Calu3 (cell line): ENCODE measurements around the gene CALML3. TPM values are rescaled to one million over a fixed set of nuclear protein-coding genes. Genes with fewer than 3 reads are reported as not detected.
A peak's percentile ranks its signal among the peaks of the same experiment; 100 is the strongest.

ENCODE experiments used
- BruUV-seq: library from RNA; stranded (reverse); fragments of 400-500 nt; replicated peaks from 2 replicates; lab custom pipeline; 2021; lab: Mats Ljungman, UMichigan
- CTCF ChIA-PET: fragments of 300-600 bp; sonication (Branson Sonifier 250); formaldehyde crosslinking; loops from one replicate; lab custom pipeline; 2022; ENCODE audit warnings: antibody characterized with exemption; lab: Charles Lee
- DNase-seq: peaks from one replicate; pipeline ENCODE4 v3.0.0; 2022
- H3K27ac Mint-ChIP-seq: one replicate; pipeline ENCODE4 v1.8.0; 2022; ENCODE audit warnings: mixed read lengths; ENCODE audit not compliant: unreplicated experiment
- H3K27me3 Mint-ChIP-seq: one replicate; pipeline ENCODE4 v1.8.0; 2022; ENCODE audit warnings: mixed read lengths; ENCODE audit not compliant: unreplicated experiment
- H3K36me3 Mint-ChIP-seq: one replicate; pipeline ENCODE4 v1.8.0; 2022; ENCODE audit warnings: mild to moderate bottlenecking, moderate library complexity, mixed read lengths; ENCODE audit not compliant: insufficient read depth, unreplicated experiment
- H3K4me1 Mint-ChIP-seq: one replicate; pipeline ENCODE4 v1.8.0; 2022; ENCODE audit warnings: mild to moderate bottlenecking, low read depth, mixed read lengths; ENCODE audit not compliant: unreplicated experiment
- H3K4me3 Mint-ChIP-seq: one replicate; pipeline ENCODE4 v1.8.0; 2022; ENCODE audit warnings: mild to moderate bottlenecking, low read depth, moderate library complexity, mixed read lengths; ENCODE audit not compliant: unreplicated experiment
- H3K9me3 Mint-ChIP-seq: one replicate; pipeline ENCODE4 v1.8.0; 2022; ENCODE audit warnings: low read depth, mixed read lengths; ENCODE audit not compliant: unreplicated experiment
- intact Hi-C: fragments of 100-400 bp; cut with micrococcal nuclease; formaldehyde crosslinking; loops from one replicate; pipeline ENCODE4 v1.10.0; 2022; ENCODE audit not compliant: unreplicated experiment
- total RNA-seq: library from RNA; stranded (reverse); gene quantifications from 2 replicates; pipeline ENCODE4 v1.2.3, GENCODE V29; 2022
- TF ChIP-seq, protein P1 (sequence below): fragments of 200-600 bp; IDR thresholded peaks from one replicate; pipeline ENCODE4 v1.8.0; 2022; ENCODE audit warnings: antibody characterized with exemption; ENCODE audit not compliant: unreplicated experiment

The CALML3 gene
- total RNA-seq, 1 experiment from 2014 or later, result not detected

GRCh38 chr10:5555021-5555510, 30.3 kb downstream of the CALML3 start:
- H3K4me1 Mint-ChIP-seq, result peaks cover 16% of the 10 kb centered on the region
- DNase-seq, result no peak
- H3K27ac Mint-ChIP-seq, result peak overlapping the region; percentile 42
- no peaks in the 10 kb centered on the region for H3K9me3 Mint-ChIP-seq
- no TSS peak for BruUV-seq
- peaks cover 12% of the 10 kb centered on the region for H3K36me3 Mint-ChIP-seq
- no peaks in the 10 kb centered on the region for H3K27me3 Mint-ChIP-seq
- intact Hi-C loops, result no loop called here
- TF ChIP-seq, protein P1, sequence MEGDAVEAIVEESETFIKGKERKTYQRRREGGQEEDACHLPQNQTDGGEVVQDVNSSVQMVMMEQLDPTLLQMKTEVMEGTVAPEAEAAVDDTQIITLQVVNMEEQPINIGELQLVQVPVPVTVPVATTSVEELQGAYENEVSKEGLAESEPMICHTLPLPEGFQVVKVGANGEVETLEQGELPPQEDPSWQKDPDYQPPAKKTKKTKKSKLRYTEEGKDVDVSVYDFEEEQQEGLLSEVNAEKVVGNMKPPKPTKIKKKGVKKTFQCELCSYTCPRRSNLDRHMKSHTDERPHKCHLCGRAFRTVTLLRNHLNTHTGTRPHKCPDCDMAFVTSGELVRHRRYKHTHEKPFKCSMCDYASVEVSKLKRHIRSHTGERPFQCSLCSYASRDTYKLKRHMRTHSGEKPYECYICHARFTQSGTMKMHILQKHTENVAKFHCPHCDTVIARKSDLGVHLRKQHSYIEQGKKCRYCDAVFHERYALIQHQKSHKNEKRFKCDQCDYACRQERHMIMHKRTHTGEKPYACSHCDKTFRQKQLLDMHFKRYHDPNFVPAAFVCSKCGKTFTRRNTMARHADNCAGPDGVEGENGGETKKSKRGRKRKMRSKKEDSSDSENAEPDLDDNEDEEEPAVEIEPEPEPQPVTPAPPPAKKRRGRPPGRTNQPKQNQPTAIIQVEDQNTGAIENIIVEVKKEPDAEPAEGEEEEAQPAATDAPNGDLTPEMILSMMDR, result no peak
- H3K4me3 Mint-ChIP-seq, result no peak overlapping the region
- CTCF ChIA-PET, result interaction anchor here (0.5 to 0.9 kb wide), 3 partner anchors 55 to 99 kb away, joined by 3 to 7 read pairs (median 4); no protein-coding TSS in a partner anchor

- Mint-ChIP-seq H3K4me3 (no peak overlapping the region), H3K27ac (no peak overlapping the region), H3K4me1 (peaks cover 21% of the 10 kb centered on the region), H3K9me3 (no peaks in the 10 kb centered on the region), H3K27me3 (no peaks in the 10 kb centered on the region), H3K36me3 (peaks cover 10% of the 10 kb centered on the region)
- intact Hi-C loops, result no loop called here
- DNase-seq, result no peak
- TF ChIP-seq, protein P1, result no peak
- no TSS peak for BruUV-seq
- CTCF ChIA-PET, result no interaction called here
Observed at GRCh38 chr10:5555881-5556280, 31.1 kb downstream of the CALML3 start.

DNA sequence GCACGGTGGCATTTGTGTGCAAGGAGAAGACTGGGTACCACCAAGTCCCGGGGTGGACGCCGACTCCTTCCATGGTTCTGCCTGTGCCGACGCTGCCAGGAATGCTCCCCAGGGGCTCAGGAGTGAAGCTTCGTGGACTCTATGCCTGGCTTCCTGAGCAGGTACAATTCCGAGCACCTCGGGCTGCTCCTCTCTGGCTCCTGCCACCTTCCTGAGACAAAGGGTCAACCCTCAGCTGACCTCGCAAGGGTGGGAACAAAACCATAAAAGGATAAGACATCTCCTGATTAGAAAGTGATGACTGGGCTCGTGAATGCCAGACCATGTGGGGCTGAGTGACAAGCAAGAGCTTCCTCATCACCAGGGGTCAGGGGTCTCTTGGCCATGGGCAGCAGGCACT, 31.8 kb downstream of the CALML3 start:
- Mint-ChIP-seq H3K36me3 (peaks cover 4% of the 10 kb centered on the region), H3K27me3 (no peaks in the 10 kb centered on the region), H3K4me3 (no peak overlapping the region), H3K27ac (no peak overlapping the region), H3K9me3 (no peaks in the 10 kb centered on the region), H3K4me1 (peaks cover 21% of the 10 kb centered on the region)
- CTCF ChIA-PET, result interaction anchor here (0.9 kb wide), 1 partner anchor 8 kb away, joined by 4 read pairs; no protein-coding TSS in a partner anchor
- BruUV-seq, result no TSS peak
- TF ChIP-seq, protein P1, result no peak
- intact Hi-C loops, result no loop called here
- no peak for DNase-seq

GRCh38 chr10:5557040-5557721, 32.4 kb downstream of the CALML3 start:
- no TSS peak for BruUV-seq
- intact Hi-C loops, result no loop called here
- Mint-ChIP-seq H3K4me3 (no peak overlapping the region), H3K36me3 (no peaks in the 10 kb centered on the region), H3K9me3 (no peaks in the 10 kb centered on the region), H3K27me3 (no peaks in the 10 kb centered on the region), H3K4me1 (peaks cover 21% of the 10 kb centered on the region), H3K27ac (no peak overlapping the region)
- DNase-seq, result no peak
- CTCF ChIA-PET, result interaction anchor here (0.9 kb wide), 1 partner anchor 9 kb away, joined by 4 read pairs; no protein-coding TSS in a partner anchor
- TF ChIP-seq, protein P1, result no peak
